Neuronal stem cell (in vitro differentiated cells): ENCODE measurements around the gene ADGRE3.

ENCODE experiments used
- DNase-seq: peaks from one replicate; pipeline ENCODE4 v3.0.0-alpha.2; 2013; ENCODE audit warnings: low spot score
- H2AFZ ChIP-seq: one replicate; pipeline ENCODE4 v1.6.1; 2013; ENCODE audit warnings: mild to moderate bottlenecking, low read length, inconsistent platforms
- H2AK5ac ChIP-seq: 2 replicates; pipeline ENCODE4 v1.6.1; 2013; ENCODE audit warnings: low read depth, mild to moderate bottlenecking, inconsistent platforms, low read length, moderate library complexity, mixed read lengths
- H2BK120ac ChIP-seq: 2 replicates; pipeline ENCODE4 v1.6.1; 2013; ENCODE audit warnings: low read depth, mild to moderate bottlenecking, inconsistent platforms, low read length, moderate library complexity, mixed read lengths
- H2BK12ac ChIP-seq: one replicate; pipeline ENCODE4 v1.6.1; 2013; ENCODE audit warnings: low read length, inconsistent platforms
- H2BK15ac ChIP-seq: 2 replicates; pipeline ENCODE4 v1.6.1; 2013; ENCODE audit warnings: mild to moderate bottlenecking, low read length, inconsistent platforms, mixed read lengths
- H2BK5ac ChIP-seq: one replicate; pipeline ENCODE4 v1.6.1; 2013; ENCODE audit warnings: inconsistent platforms, mild to moderate bottlenecking, low read length, moderate library complexity
- H3K14ac ChIP-seq: one replicate; pipeline ENCODE4 v1.6.1; 2013; ENCODE audit warnings: low read length, inconsistent platforms
- H3K18ac ChIP-seq: 2 replicates; pipeline ENCODE4 v1.6.1; 2013; ENCODE audit warnings: low read length, inconsistent platforms
- H3K23ac ChIP-seq: 2 replicates; pipeline ENCODE4 v1.6.1; 2013; ENCODE audit warnings: low read depth, mild to moderate bottlenecking, mixed read lengths, low read length, inconsistent platforms; ENCODE audit not compliant: poor library complexity
- H3K27ac ChIP-seq: replicated peaks from 3 replicates; pipeline ENCODE4 v1.5.1; 2013; ENCODE audit warnings: low read length, inconsistent platforms
- H3K27me3 ChIP-seq, 3 experiments: 2 replicates each; pipeline ENCODE4 v1.6.1; 2013; ENCODE audit warnings: low read length in 3 of 3, mild to moderate bottlenecking in 2 of 3, inconsistent platforms in 1 of 3, low read depth in 1 of 3, mixed read lengths in 1 of 3, moderate library complexity in 1 of 3; ENCODE audit not compliant: control insufficient read depth in 3 of 3, insufficient read depth in 3 of 3
- H3K36me3 ChIP-seq, 2 donors: replicated peaks in 1 of 2; 2 replicates each; pipeline ENCODE4 v1.6.1; 2013; ENCODE audit warnings: low read length in 2 of 2; ENCODE audit not compliant: control insufficient read depth in 2 of 2, insufficient read depth in 2 of 2
- H3K4ac ChIP-seq: 2 replicates; pipeline ENCODE4 v1.6.1; 2013; ENCODE audit warnings: inconsistent platforms, mild to moderate bottlenecking, low read length, moderate library complexity
- H3K4me1 ChIP-seq, 2 donors: 1 replicate in 1 of 2; 2 replicates in 1 of 2; pipeline ENCODE4 v1.6.1; 2013; ENCODE audit warnings: low read length in 2 of 2, low read depth in 1 of 2; ENCODE audit not compliant: control insufficient read depth in 2 of 2, insufficient read depth in 1 of 2
- H3K4me2 ChIP-seq: one replicate; pipeline ENCODE4 v1.6.1; 2013; ENCODE audit warnings: mild to moderate bottlenecking, low read length, inconsistent platforms; ENCODE audit not compliant: insufficient read depth, poor library complexity, severe bottlenecking
- H3K4me3 ChIP-seq, 2 donors: 2 replicates each; pipeline ENCODE4 v1.5.1; 2013; ENCODE audit warnings: low read length in 2 of 2, mild to moderate bottlenecking in 2 of 2, inconsistent platforms in 1 of 2, moderate library complexity in 1 of 2
- H3K79me1 ChIP-seq: one replicate; pipeline ENCODE4 v1.6.1; 2013; ENCODE audit warnings: low read depth, mild to moderate bottlenecking, inconsistent platforms, low read length, moderate library complexity
- H3K9ac ChIP-seq: one replicate; pipeline ENCODE4 v1.6.1; 2013; ENCODE audit warnings: mild to moderate bottlenecking, low read depth, low read length, inconsistent platforms; ENCODE audit not compliant: poor library complexity
- H3K9me3 ChIP-seq, 2 donors: replicated peaks in 1 of 2; 2 replicates each; pipeline versions ENCODE3 to v1.6.1; 2013; ENCODE audit warnings: low read length in 2 of 2, mild to moderate bottlenecking in 2 of 2, inconsistent platforms in 1 of 2, low read depth in 1 of 2, mixed read lengths in 1 of 2, moderate library complexity in 1 of 2; ENCODE audit not compliant: control insufficient read depth in 2 of 2, insufficient read depth in 1 of 2
- H4K8ac ChIP-seq: one replicate; pipeline ENCODE4 v1.6.1; 2013; ENCODE audit warnings: low read depth, mild to moderate bottlenecking, inconsistent platforms, low read length, moderate library complexity
- H4K91ac ChIP-seq: one replicate; pipeline ENCODE4 v1.6.1; 2013; ENCODE audit warnings: low read length, low read depth, mild to moderate bottlenecking, inconsistent platforms; ENCODE audit not compliant: poor library complexity
- WGBS, 2 donors: extraction: QIAGEN DNeasy Blood & Tissue Kit; methylation state at CpG; one replicate each; pipeline ENCODE4 v1.1.7; 2013; ENCODE audit warnings: missing lambda C conversion rate in 2 of 2, mixed read lengths in 1 of 2; ENCODE audit not compliant: insufficient read length in 2 of 2, insufficient replicate concordance in 1 of 2; ENCODE audit errors: extremely low coverage in 2 of 2; 5-methylcytosine and 5-hydroxymethylcytosine counted together

The ADGRE3 gene

GRCh38 chr19:14655726-14656125, 18.9 kb downstream of the ADGRE3 start:
- H2BK15ac ChIP-seq, result no peak overlapping the region
- no peak overlapping the region for H3K27ac ChIP-seq
- no peak overlapping the region for H3K4ac ChIP-seq
- H3K27me3 ChIP-seq, result peaks cover 0 to 10% (median 0%) of the 10 kb centered on the region in 3 experiments
- no peaks in the 10 kb centered on the region for H3K36me3 ChIP-seq
- H3K23ac ChIP-seq, result no peak overlapping the region
- no peak overlapping the region for H4K91ac ChIP-seq
- no peak overlapping the region for H2AFZ ChIP-seq
- no peak overlapping the region for H3K4me3 ChIP-seq
- no peak overlapping the region for H2BK120ac ChIP-seq
- no peak overlapping the region for H3K4me2 ChIP-seq
- H3K9ac ChIP-seq, result no peak overlapping the region
- H3K9me3 ChIP-seq, result peaks cover 0 to 3% of the 10 kb centered on the region in 2 donors
- H3K79me1 ChIP-seq, result no peaks in the 10 kb centered on the region
- no peak overlapping the region for H2BK5ac ChIP-seq
- peaks cover 0 to 2% of the 10 kb centered on the region in 2 donors for H3K4me1 ChIP-seq
- no peak overlapping the region for H2AK5ac ChIP-seq
- H3K18ac ChIP-seq, result no peak overlapping the region
- H4K8ac ChIP-seq, result peak overlapping the region; percentile 82
- no CpG with 5 or more reads among the region's 11 CpGs for WGBS, 2 donors
- H3K14ac ChIP-seq, result peak overlapping the region; percentile 82
- DNase-seq, result no peak
- H2BK12ac ChIP-seq, result no peak overlapping the region

GRCh38 chr19:14654786-14655560, 19.7 kb downstream of the ADGRE3 start:
- H2BK12ac ChIP-seq, result no peak overlapping the region
- H4K91ac ChIP-seq, result no peak overlapping the region
- no peaks in the 10 kb centered on the region for H3K79me1 ChIP-seq
- no peak overlapping the region for H2BK120ac ChIP-seq
- H3K18ac ChIP-seq, result no peak overlapping the region
- H2AK5ac ChIP-seq, result no peak overlapping the region
- no peak overlapping the region for H3K14ac ChIP-seq
- no CpG with 5 or more reads among the region's 7 CpGs for WGBS, 2 donors
- H2BK5ac ChIP-seq, result no peak overlapping the region
- peaks cover 0 to 3% of the 10 kb centered on the region in 2 donors for H3K9me3 ChIP-seq
- H2AFZ ChIP-seq, result no peak overlapping the region
- H3K4me1 ChIP-seq, result peaks cover 0 to 2% of the 10 kb centered on the region in 2 donors
- H3K27ac ChIP-seq, result no peak overlapping the region
- DNase-seq, result no peak
- no peak overlapping the region for H3K9ac ChIP-seq
- H3K4me3 ChIP-seq, result no peak overlapping the region
- H2BK15ac ChIP-seq, result no peak overlapping the region
- no peak overlapping the region for H3K23ac ChIP-seq
- H3K36me3 ChIP-seq, result no peaks in the 10 kb centered on the region
- H3K4ac ChIP-seq, result no peak overlapping the region
- no peak overlapping the region for H4K8ac ChIP-seq
- H3K27me3 ChIP-seq, result peaks cover 0 to 10% (median 0%) of the 10 kb centered on the region in 3 experiments
- H3K4me2 ChIP-seq, result no peak overlapping the region

- Histone ChIP-seq H4K8ac (no peak overlapping the region), H3K4me2 (no peak overlapping the region), H2AK5ac (no peak overlapping the region), H3K18ac (no peak overlapping the region), H3K4me1 (peaks cover 0 to 2% of the 10 kb centered on the region in 2 donors), H3K4ac (no peak overlapping the region), H3K9me3 (peaks cover 0 to 7% of the 10 kb centered on the region in 2 donors), H3K9ac (no peak overlapping the region), H2BK120ac (no peak overlapping the region), H3K27ac (no peak overlapping the region), H2BK5ac (no peak overlapping the region), H3K23ac (no peak overlapping the region), H4K91ac (no peak overlapping the region), H2BK12ac (no peak overlapping the region), H3K14ac (no peak overlapping the region), H2AFZ (no peak overlapping the region), H2BK15ac (no peak overlapping the region), H3K27me3 (peaks cover 0 to 3% (median 0%) of the 10 kb centered on the region in 3 experiments), H3K36me3 (no peaks in the 10 kb centered on the region), H3K79me1 (no peaks in the 10 kb centered on the region), H3K4me3 (no peak overlapping the region)
- DNase-seq, result no peak
- 100% methylated on average over 2 of the region's 2 CpGs for WGBS, 2 donors
Measured at GRCh38 chr19:14650161-14650560, 24.5 kb downstream of the ADGRE3 start.

GRCh38 chr19:14649020-14649419, 25.6 kb downstream of the ADGRE3 start:
- H3K23ac ChIP-seq, result no peak overlapping the region
- H3K27me3 ChIP-seq, result peaks cover 0 to 7% (median 0%) of the 10 kb centered on the region in 3 experiments
- no peaks in the 10 kb centered on the region for H3K79me1 ChIP-seq
- H3K14ac ChIP-seq, result no peak overlapping the region
- H3K36me3 ChIP-seq, result no peaks in the 10 kb centered on the region
- H3K4me1 ChIP-seq, result peaks cover 0 to 2% of the 10 kb centered on the region in 2 donors
- H4K8ac ChIP-seq, result no peak overlapping the region
- H2BK12ac ChIP-seq, result no peak overlapping the region
- H4K91ac ChIP-seq, result no peak overlapping the region
- H3K9me3 ChIP-seq, result peaks cover 0 to 10% of the 10 kb centered on the region in 2 donors
- H3K4me3 ChIP-seq, result no peak overlapping the region
- no peak overlapping the region for H3K27ac ChIP-seq
- H2AFZ ChIP-seq, result no peak overlapping the region
- H3K4ac ChIP-seq, result no peak overlapping the region
- H3K4me2 ChIP-seq, result no peak overlapping the region
- H2BK15ac ChIP-seq, result no peak overlapping the region
- no peak overlapping the region for H3K18ac ChIP-seq
- no peak overlapping the region for H2BK5ac ChIP-seq
- DNase-seq, result no peak
- no peak overlapping the region for H2AK5ac ChIP-seq
- no peak overlapping the region for H2BK120ac ChIP-seq
- 78 to 100% methylated on average over 3 to 4 of the region's 4 CpGs for WGBS, 2 donors
- H3K9ac ChIP-seq, result no peak overlapping the region
